HG03045 (cell line): ENCODE results near the gene TOMM34.

Experiments used
- ATAC-seq: cut with Tn5 transposase; IDR thresholded peaks from one replicate; pipeline ENCODE4 v1.9.1; 2021; ENCODE audit warnings: mild to moderate bottlenecking, moderate library complexity; ENCODE audit not compliant: unreplicated experiment

Gene TOMM34

GRCh38 chr20:44963325-44964215 lies 3.4 kb upstream of the TOMM34 start:
- no peak for ATAC-seq

- ATAC-seq, result no peak
Observed at GRCh38 chr20:44962483-44962882, 2.3 kb upstream of the TOMM34 start.

GRCh38 chr20:44961870-44962267 lies 1.7 kb upstream of the TOMM34 start:
- no peak for ATAC-seq

GRCh38 chr20:44961011-44961869 lies 1.0 kb upstream of the TOMM34 start:
- no peak for ATAC-seq

- peak; percentile 8 for ATAC-seq
Observed at GRCh38 chr20:44959638-44960102, 527 bp downstream of the TOMM34 start.

GRCh38 chr20:44959082-44959637 lies 1.0 kb downstream of the TOMM34 start:
- ATAC-seq, result no peak

GRCh38 chr20:44958276-44958675 lies 1.9 kb downstream of the TOMM34 start:
- ATAC-seq, result no peak

- no peak for ATAC-seq
Observed at GRCh38 chr20:44956410-44956809, 3.8 kb downstream of the TOMM34 start.

- no peak for ATAC-seq
Observed at GRCh38 chr20:44955270-44955669, 4.9 kb downstream of the TOMM34 start.

- ATAC-seq, result no peak
Observed at GRCh38 chr20:44954211-44954610, 6.0 kb downstream of the TOMM34 start.

- no peak for ATAC-seq
Observed at GRCh38 chr20:44952731-44953130, 7.5 kb downstream of the TOMM34 start.

- ATAC-seq, result no peak
Observed at GRCh38 chr20:44950368-44950767, 9.8 kb downstream of the TOMM34 start.

GRCh38 chr20:44948513-44948912 lies 11.7 kb downstream of the TOMM34 start:
- ATAC-seq, result no peak

- ATAC-seq, result no peak
Observed at GRCh38 chr20:44948107-44948506, 12.1 kb downstream of the TOMM34 start.

- no peak for ATAC-seq
Observed at GRCh38 chr20:44946271-44946852, 13.8 kb downstream of the TOMM34 start.

- no peak for ATAC-seq
Observed at GRCh38 chr20:44945261-44945660, 14.9 kb downstream of the TOMM34 start.

- no peak for ATAC-seq
Observed at GRCh38 chr20:44943828-44944227, 16.4 kb downstream of the TOMM34 start.

GRCh38 chr20:44942264-44942973 lies 17.8 kb downstream of the TOMM34 start:
- ATAC-seq, result no peak

GRCh38 chr20:44941120-44941691 lies 19.0 kb downstream of the TOMM34 start:
- ATAC-seq, result no peak

GRCh38 chr20:44938637-44939036 lies 21.6 kb downstream of the TOMM34 start:
- ATAC-seq, result no peak
